ENCODE data around the gene ATP2A3.

- TF ChIP-seq CTCF (conservative IDR thresholded peaks at IDR 0.05) (no peak), EZH2 (IDR thresholded peaks at IDR 0.05; ENCODE audit: low read depth) (no peak)
Observed at GRCh38 chr17:3896968-3897235, 67.3 kb downstream of the ATP2A3 start.
